GM21515 (cell line): Measurements from ENCODE around the gene GRB14.

Experiments
- ATAC-seq: cut with Tn5 transposase; IDR thresholded peaks from one replicate; pipeline ENCODE4 v1.9.1; 2021; ENCODE audit not compliant: unreplicated experiment

GRB14 gene

GRCh38 chr2:164617466-164617865, 3.8 kb downstream of the GRB14 start:
- ATAC-seq = no peak

- no peak for ATAC-seq
Observed at GRCh38 chr2:164613321-164613982, 7.8 kb downstream of the GRB14 start.

GRCh38 chr2:164609790-164610189, 11.5 kb downstream of the GRB14 start:
- no peak for ATAC-seq

GRCh38 chr2:164606557-164606956, 14.7 kb downstream of the GRB14 start:
- no peak for ATAC-seq

- ATAC-seq = no peak
Observed at GRCh38 chr2:164605295-164605694, 16.0 kb downstream of the GRB14 start.

GRCh38 chr2:164600763-164601162, 20.5 kb downstream of the GRB14 start:
- no peak for ATAC-seq

GRCh38 chr2:164599954-164600589, 21.2 kb downstream of the GRB14 start:
- ATAC-seq = peak; percentile 98

- no peak for ATAC-seq
Observed at GRCh38 chr2:164597983-164598382, 23.3 kb downstream of the GRB14 start.

GRCh38 chr2:164595031-164595430, 26.3 kb downstream of the GRB14 start:
- no peak for ATAC-seq

GRCh38 chr2:164593959-164594358, 27.3 kb downstream of the GRB14 start:
- ATAC-seq = no peak

GRCh38 chr2:164593541-164593940, 27.7 kb downstream of the GRB14 start:
- ATAC-seq = no peak

GRCh38 chr2:164589522-164589921, 31.8 kb downstream of the GRB14 start:
- no peak for ATAC-seq

GRCh38 chr2:164581050-164581449, 40.2 kb downstream of the GRB14 start:
- ATAC-seq = no peak

- ATAC-seq = no peak
Observed at GRCh38 chr2:164574931-164575330, 46.4 kb downstream of the GRB14 start.

- no peak for ATAC-seq
Observed at GRCh38 chr2:164570475-164570874, 50.8 kb downstream of the GRB14 start.

- no peak for ATAC-seq
Observed at GRCh38 chr2:164569378-164569777, 51.9 kb downstream of the GRB14 start.

GRCh38 chr2:164568317-164568716, 53.0 kb downstream of the GRB14 start:
- no peak for ATAC-seq

- ATAC-seq = no peak
Observed at GRCh38 chr2:164567335-164567989, 53.8 kb downstream of the GRB14 start.

- no peak for ATAC-seq
Observed at GRCh38 chr2:164565359-164565758, 55.9 kb downstream of the GRB14 start.

GRCh38 chr2:164562666-164563065, 58.6 kb downstream of the GRB14 start:
- no peak for ATAC-seq

- no peak for ATAC-seq
Observed at GRCh38 chr2:164561991-164562390, 59.3 kb downstream of the GRB14 start.

GRCh38 chr2:164561416-164561815, 59.9 kb downstream of the GRB14 start:
- no peak for ATAC-seq
